NCI-H524 treated with DMSO at 0.1 percent for 48 hours (cell line): ENCODE results near the gene MCUB.
"Not testable (repeated sequence)": the region's sequence is repeated elsewhere in the genome, so short reads cannot be mapped to it uniquely, and the experiment has no call there.

Source experiments
- DNase-seq: peaks from one replicate; lab custom pipeline; 2025; lab: John Stamatoyannopoulos, UW

Gene MCUB

DNA sequence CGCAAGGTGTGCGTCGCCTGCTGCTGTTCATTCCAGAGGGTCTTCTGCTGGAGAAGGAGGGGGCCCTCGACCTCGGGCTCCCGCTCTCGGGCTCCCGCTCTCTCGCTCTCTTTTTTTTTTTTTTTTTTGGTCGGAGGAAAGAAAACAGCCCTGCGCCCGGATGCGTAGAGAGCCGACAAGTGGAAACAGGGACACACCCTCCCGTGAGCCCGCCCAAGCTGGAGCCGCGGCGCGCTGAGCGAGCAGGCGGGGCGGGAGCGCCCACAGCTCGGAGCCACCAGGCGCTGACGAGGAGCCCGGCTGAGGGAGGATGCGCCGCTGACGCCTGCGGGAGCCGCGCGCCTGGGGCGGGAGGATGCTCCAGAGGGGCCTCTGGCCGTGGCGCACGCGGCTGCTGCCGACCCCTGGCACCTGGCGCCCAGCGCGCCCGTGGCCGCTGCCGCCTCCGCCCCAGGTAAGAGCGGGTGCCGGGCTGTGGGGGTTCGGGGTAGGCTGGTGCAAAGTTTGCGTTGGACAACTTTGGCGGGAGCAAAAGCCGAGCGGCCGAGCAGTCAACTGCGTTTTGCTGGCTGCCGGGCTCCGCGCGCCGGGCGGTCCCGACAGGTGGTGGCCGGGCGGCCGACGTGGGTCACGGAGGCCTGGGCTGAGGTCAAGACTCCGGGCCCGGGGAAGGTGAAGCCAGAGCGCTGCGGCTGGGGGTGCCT lies at the start of gene MCUB:
TSS of gene MCUB (plus strand) at position 264 of the 704 bp plus-strand sequence. CDS start at position 356, 92 bp downstream.
- peak; percentile 5 for DNase-seq

DNA sequence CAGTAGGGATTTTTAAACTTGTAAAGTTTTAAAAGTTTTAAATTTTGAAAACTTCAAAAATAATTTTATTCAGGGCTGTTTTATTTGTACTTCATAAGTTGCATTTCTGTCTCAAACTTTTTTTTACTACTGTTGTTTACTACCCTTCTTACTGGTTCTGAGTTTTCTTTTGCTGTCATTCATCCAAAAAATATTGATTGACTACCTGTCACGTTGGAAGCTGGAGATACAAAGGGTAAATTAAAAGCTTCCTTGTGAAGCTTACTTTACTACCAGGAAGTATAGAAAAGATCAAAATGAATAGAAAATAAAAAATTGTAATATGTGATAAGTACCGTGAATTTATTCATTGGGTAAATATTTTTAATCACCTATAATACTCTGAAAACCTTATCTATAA lies 49.4 kb upstream of the MCUB start:
- no peak for DNase-seq

GRCh38 chr4:109511414-109511813 lies 48.6 kb upstream of the MCUB start:
- DNase-seq, result no peak

DNA sequence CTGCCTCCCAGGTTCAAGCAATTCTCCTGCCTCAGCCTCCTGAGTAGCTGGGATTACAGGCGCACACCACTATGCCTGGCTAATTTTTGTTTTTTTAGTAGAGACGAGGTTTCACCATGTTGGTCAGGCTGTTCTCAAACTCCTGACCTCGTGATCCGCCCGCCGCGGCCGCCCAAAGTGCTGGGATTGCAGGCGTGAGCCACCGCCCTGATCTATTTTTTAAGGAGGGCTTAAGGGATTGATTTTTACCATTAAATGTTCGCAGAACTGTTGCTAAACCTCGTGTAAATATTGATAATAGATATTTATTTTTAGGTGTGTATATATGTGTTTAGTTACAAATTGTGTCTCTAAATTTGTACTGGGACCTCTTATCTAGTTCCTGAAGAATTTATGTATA lies 46.7 kb upstream of the MCUB start:
- DNase-seq, result not testable (repeated sequence)

- DNase-seq, result no peak
These were observed 27.9 kb upstream of the MCUB start for GRCh38 chr4:109532182-109532581.

GRCh38 chr4:109545401-109545800 lies 14.6 kb upstream of the MCUB start:
- no peak for DNase-seq

DNA sequence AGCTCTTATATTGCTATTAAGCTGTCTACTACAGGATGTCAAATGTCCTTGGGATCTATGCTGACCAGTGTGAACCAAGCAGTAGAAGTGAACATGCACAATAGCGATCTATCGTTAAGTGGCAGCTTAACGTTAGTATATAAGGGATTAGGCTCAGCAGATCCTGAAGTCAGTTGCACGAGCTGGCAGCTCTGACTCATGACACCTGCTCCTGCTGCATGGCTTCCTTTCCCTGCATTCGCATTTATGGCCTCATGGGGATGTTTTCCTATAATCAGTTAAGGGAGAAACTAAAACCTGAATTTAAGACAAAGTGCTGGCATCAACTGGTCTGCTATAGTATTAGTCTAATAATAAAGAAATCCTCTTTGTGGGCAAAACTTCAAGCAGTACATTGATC lies 12.7 kb upstream of the MCUB start:
- DNase-seq, result no peak

DNA sequence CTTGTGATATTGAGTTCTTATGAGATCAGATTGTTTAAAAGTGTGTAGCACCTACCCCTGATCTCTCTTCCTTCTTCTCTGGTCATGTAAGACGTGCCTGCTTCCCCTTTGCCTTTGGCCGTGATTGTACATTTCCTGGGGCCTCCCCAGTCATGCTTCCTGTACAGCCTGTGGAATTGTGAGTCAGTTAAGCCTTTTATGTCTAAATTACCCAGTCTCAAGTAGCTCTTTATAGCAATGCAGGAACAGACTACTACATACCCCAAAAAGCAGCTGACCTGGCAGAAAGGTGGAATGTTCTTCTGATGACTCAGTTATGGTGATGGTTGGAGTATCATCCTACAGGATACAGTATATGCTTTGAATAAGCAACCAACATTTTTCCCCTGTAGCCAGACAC lies 11.4 kb upstream of the MCUB start:
- no peak for DNase-seq

DNA sequence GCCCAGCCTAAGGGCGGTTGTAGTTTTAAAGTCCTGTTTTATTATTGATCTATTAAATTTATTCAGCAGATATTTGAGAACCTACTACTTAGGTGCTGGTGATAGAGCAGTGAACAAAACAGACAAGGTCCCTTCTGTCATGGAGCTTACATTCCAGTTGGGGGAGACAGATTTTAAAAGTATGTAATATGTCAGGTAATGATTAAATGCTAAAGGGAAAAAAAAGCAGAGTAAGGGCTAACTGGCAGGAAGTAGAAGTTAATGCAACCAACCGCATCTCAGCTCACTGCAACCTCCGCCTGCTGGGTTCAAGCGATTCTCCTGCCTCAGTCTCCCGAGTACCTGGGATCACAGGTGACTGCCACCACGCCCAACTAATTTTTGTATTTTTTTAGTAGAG lies 7.8 kb upstream of the MCUB start:
- no peak for DNase-seq

DNA sequence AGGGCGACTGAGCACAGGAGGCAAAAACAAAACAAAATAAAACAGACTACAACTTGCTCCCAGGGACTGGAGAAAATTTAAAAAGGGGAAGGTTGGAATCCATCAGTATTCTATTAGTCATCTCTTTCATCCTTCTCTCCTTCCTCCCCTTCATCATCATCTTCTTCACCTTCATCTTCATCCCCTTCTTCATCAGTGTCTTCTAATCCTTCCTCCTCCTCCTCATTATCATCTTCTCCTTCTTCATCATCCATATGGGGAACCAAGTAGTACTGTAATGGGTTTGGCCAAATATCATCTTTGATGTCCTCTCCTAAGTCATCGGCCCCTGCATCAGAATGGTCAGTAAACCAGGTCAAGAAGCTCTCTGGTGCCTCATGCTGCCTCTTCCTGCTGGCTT lies 6.9 kb upstream of the MCUB start:
- DNase-seq, result no peak

- DNase-seq, result no peak
These were observed 5.1 kb upstream of the MCUB start for GRCh38 chr4:109554971-109555370.

- no peak for DNase-seq
These were observed 2.6 kb upstream of the MCUB start for GRCh38 chr4:109557433-109557832.

GRCh38 chr4:109558095-109558494 lies 2.0 kb upstream of the MCUB start:
- not testable (repeated sequence) for DNase-seq

GRCh38 chr4:109559625-109559982 lies 442 bp upstream of the MCUB start:
- no peak for DNase-seq

DNA sequence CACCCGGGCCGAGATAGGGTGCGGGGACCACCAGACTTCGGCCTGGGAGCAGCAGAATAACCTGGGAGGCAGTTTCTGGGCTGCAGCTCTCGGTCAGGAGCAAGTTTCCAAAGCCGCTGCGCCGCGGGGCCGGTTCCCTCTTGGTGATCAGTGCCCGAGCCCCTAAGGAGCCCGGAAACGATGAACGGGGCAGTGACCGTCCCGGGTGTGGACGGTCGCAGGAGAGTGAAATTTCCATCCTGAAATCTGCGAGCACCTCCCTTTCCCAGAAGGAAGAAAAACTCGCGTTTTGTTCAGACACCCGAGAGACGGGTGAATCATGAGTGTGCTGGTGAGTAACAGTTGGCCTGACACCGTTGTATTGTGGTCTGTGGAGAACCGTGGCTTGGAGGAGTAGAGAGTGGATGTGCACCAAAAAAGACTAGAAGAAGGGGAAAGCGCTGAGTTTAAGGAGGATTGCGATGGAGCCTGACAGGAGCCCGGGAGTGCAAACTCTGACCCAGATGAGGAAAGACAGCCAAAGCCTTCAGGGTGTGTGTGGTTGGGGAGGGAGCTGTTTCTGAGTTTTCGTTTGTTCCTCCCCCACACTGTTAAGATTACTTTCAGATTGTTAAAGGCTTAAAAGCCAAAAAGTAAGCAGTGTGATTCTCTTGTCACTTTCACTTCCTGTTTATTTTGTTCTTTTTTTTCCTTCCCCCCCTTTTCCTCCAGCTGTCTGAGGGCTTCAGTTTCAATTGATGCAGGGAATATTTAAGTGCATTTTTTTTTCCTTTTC lies 828 bp downstream of the MCUB start:
- no peak for DNase-seq

GRCh38 chr4:109562457-109563239 lies 2.6 kb downstream of the MCUB start:
- no peak for DNase-seq

DNA sequence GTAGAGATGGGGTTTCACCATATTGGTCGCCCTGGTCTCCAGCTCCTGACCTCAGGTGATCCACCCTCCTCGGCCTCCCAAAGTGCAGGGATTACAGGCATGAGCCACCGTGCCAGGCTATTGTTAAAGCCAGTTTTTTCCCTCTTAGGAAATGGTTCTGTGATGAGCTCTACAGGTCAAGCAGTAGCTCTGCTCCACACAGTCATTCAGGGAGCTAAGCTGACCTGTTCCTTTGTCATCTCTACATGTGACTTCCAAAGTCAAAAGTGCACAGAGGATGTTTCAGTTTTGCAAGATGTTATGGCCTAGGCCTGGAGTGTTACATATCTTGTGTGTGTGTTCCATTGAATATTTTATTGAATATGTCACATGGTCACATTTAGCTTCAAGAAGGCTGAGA lies 11.4 kb downstream of the MCUB start:
- DNase-seq, result no peak

- no peak for DNase-seq
These were observed 12.1 kb downstream of the MCUB start for GRCh38 chr4:109572154-109572553.

- peak; percentile 19 for DNase-seq
These were observed 14.4 kb downstream of the MCUB start for GRCh38 chr4:109574443-109574850.

DNA sequence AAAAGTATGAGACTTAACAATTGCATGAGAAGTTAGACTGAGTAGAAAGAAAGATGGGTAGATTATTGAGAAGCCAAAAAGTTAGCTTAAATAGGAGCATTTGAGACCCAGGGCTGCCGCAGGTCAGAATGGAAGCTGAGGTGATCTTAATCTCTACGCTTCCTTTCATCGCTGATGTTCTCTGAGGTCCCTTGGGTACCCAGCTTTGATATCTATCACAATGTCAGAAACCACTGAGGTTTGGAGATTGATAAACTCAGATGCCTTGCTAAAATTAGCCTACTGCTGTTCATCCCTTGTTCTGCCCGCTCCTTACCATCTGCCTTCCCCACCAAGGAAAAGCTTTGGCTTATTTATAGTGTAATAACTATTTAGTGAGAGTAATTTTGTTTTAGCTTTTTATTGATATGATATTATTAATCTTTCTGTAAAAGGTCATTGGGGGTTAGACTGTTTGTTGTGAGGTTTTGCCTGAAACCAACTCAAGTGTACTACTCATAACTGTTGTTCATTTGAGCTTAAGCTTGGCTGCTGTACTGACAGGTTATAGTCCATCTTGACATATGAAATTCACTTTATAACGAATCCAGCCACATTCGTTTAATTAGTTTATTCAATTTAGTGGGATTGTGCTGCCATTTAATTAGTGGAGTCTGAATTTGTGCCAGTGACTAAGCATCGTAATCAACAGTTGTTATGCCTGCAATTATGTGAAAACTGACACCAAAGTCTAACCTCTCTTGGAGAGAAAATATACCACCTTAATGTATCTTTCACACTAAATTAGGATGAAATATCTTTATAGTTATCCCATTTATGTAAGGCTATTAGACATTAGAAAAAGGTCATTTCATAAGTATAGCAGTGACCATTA lies 15.1 kb downstream of the MCUB start:
- peak; percentile 5 for DNase-seq

- DNase-seq, result peak; percentile 54
These were observed 16.4 kb downstream of the MCUB start for GRCh38 chr4:109576462-109576861.

DNA sequence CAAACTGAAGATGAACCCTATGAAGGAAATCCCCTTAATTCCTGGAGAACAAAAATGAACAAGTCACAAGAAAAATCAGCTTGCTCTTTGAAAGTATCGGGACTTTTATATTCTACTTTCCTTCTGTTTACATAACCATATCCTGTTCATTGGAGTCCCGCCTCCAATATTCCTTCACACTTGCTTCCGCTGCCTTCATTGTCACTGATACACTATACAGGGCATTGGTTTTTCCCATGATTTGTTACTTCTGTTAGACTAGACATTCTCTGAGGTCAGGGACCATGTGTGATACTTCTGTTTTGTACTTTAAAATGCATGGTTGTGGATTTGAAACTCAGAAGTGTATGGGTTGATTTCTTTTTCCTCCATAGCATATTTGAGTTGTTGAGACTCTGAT lies 18.8 kb downstream of the MCUB start:
- DNase-seq, result no peak
